H9 (cell line): ENCODE measurements around the gene SEC14L5. TPM values are rescaled to one million over a fixed set of nuclear protein-coding genes. Genes with fewer than 3 reads are reported as not detected.

Source experiments
- DNase-seq: peaks from one replicate; pipeline ENCODE4 v3.0.0-alpha.2; 2017
- H2AFZ ChIP-seq: one replicate; pipeline ENCODE4 v1.6.1; 2013; ENCODE audit warnings: mild to moderate bottlenecking, low read length, control low read depth, moderate library complexity
- H2AK5ac ChIP-seq: 2 replicates; pipeline ENCODE4 v1.6.1; 2013; ENCODE audit warnings: low read length, control low read depth, mixed read lengths; ENCODE audit not compliant: insufficient read length
- H2BK120ac ChIP-seq: one replicate; pipeline ENCODE4 v1.6.1; 2013; ENCODE audit warnings: low read depth, mild to moderate bottlenecking, low read length, control low read depth, inconsistent platforms; ENCODE audit not compliant: poor library complexity, severe bottlenecking
- H2BK12ac ChIP-seq: 2 replicates; pipeline ENCODE4 v1.6.1; 2013; ENCODE audit warnings: low read length, control low read depth, mixed read lengths, low read depth; ENCODE audit not compliant: insufficient read length
- H2BK15ac ChIP-seq: 2 replicates; pipeline ENCODE4 v1.6.1; 2013; ENCODE audit warnings: low read depth, low read length, control low read depth
- H2BK20ac ChIP-seq: one replicate; pipeline ENCODE4 v1.6.1; 2013; ENCODE audit warnings: low read depth, mild to moderate bottlenecking, low read length, control low read depth, inconsistent platforms; ENCODE audit not compliant: poor library complexity, severe bottlenecking
- H2BK5ac ChIP-seq: 2 replicates; pipeline ENCODE4 v1.6.1; 2013; ENCODE audit warnings: low read length, control low read depth, mixed read lengths; ENCODE audit not compliant: insufficient read length
- H3K14ac ChIP-seq: 2 replicates; pipeline ENCODE4 v1.6.1; 2013; ENCODE audit warnings: low read length, control low read depth; ENCODE audit not compliant: insufficient read depth
- H3K18ac ChIP-seq: 2 replicates; pipeline ENCODE4 v1.6.1; 2013; ENCODE audit warnings: low read depth, mild to moderate bottlenecking, mixed read lengths, low read length, control low read depth; ENCODE audit not compliant: insufficient read length
- H3K23ac ChIP-seq: 2 replicates; pipeline ENCODE4 v1.6.1; 2013; ENCODE audit warnings: low read length, control low read depth, mixed read lengths, low read depth; ENCODE audit not compliant: insufficient read length
- H3K23me2 ChIP-seq: 2 replicates; pipeline ENCODE4 v1.6.1; 2013; ENCODE audit warnings: low read depth, mild to moderate bottlenecking, mixed read lengths, low read length, control low read depth; ENCODE audit not compliant: insufficient read length, poor library complexity, severe bottlenecking
- H3K27ac ChIP-seq: 2 replicates; pipeline ENCODE4 v1.5.1; 2013; ENCODE audit warnings: low read length, control low read depth, mixed read lengths, low read depth; ENCODE audit not compliant: insufficient read length
- H3K27me3 ChIP-seq: 2 replicates; pipeline ENCODE4 v1.6.1; 2013; ENCODE audit warnings: low read length, control low read depth, inconsistent platforms; ENCODE audit not compliant: insufficient read depth
- H3K4ac ChIP-seq: 2 replicates; pipeline ENCODE4 v1.6.1; 2013; ENCODE audit warnings: low read depth, mild to moderate bottlenecking, control low read depth, inconsistent platforms, low read length, moderate library complexity
- H3K4me1 ChIP-seq: 2 replicates; pipeline ENCODE4 v1.6.1; 2013; ENCODE audit warnings: low read length, control low read depth, inconsistent platforms; ENCODE audit not compliant: insufficient read depth
- H3K4me2 ChIP-seq: 2 replicates; pipeline ENCODE4 v1.6.1; 2013; ENCODE audit warnings: low read length, control low read depth, mixed read lengths; ENCODE audit not compliant: insufficient read length, insufficient read depth
- H3K56ac ChIP-seq: 2 replicates; pipeline ENCODE4 v1.6.1; 2013; ENCODE audit warnings: low read depth, mild to moderate bottlenecking, mixed read lengths, low read length, control low read depth; ENCODE audit not compliant: insufficient read length
- H3K79me1 ChIP-seq: 2 replicates; pipeline ENCODE4 v1.6.1; 2013; ENCODE audit warnings: low read depth, mild to moderate bottlenecking, moderate library complexity, low read length, control low read depth, inconsistent platforms; ENCODE audit not compliant: insufficient read depth, poor library complexity, severe bottlenecking
- H3K79me2 ChIP-seq: 2 replicates; pipeline ENCODE4 v1.6.1; 2013; ENCODE audit warnings: low read length, control low read depth, inconsistent platforms; ENCODE audit not compliant: insufficient read depth
- H3K9ac ChIP-seq: 2 replicates; pipeline ENCODE4 v1.6.1; 2013; ENCODE audit warnings: low read length, control low read depth, mixed read lengths; ENCODE audit not compliant: insufficient read length; ENCODE audit errors: extremely low read depth
- H3K9me3 ChIP-seq: one replicate; pipeline ENCODE4 v1.6.1; 2013; ENCODE audit warnings: low read depth, low read length, inconsistent platforms; ENCODE audit not compliant: control insufficient read depth
- H3T11ph ChIP-seq: one replicate; pipeline ENCODE4 v1.6.1; 2013; ENCODE audit warnings: mild to moderate bottlenecking, low read length, control low read depth, inconsistent platforms
- H4K20me1 ChIP-seq: one replicate; pipeline ENCODE4 v1.6.1; 2013; ENCODE audit not compliant: control insufficient read depth, insufficient read length, insufficient read depth
- H4K5ac ChIP-seq: 2 replicates; pipeline ENCODE4 v1.6.1; 2013; ENCODE audit warnings: low read depth, mild to moderate bottlenecking, mixed read lengths, low read length, control low read depth; ENCODE audit not compliant: insufficient read length
- H4K8ac ChIP-seq: replicated peaks from 2 replicates; pipeline ENCODE4 v1.6.1; 2013; ENCODE audit warnings: low read length, control low read depth, mixed read lengths, low read depth; ENCODE audit not compliant: insufficient read length
- H4K91ac ChIP-seq: 2 replicates; pipeline ENCODE4 v1.6.1; 2013; ENCODE audit warnings: low read depth, mild to moderate bottlenecking, moderate library complexity, mixed read lengths, low read length, control low read depth; ENCODE audit not compliant: insufficient read length
- H3K27ac Mint-ChIP-seq, 3 experiments: 2 replicates in 2 of 3; 3 replicates in 1 of 3; pipeline ENCODE4 v1.8.0; 2020 to 2021; ENCODE audit warnings: mixed read lengths in 3 of 3, mild to moderate bottlenecking in 1 of 3, moderate library complexity in 1 of 3
- H3K27me3 Mint-ChIP-seq: 2 replicates; pipeline ENCODE4 v1.8.0; 2021; ENCODE audit warnings: low read depth, mild to moderate bottlenecking, moderate library complexity, mixed read lengths
- H3K36me3 Mint-ChIP-seq, 3 experiments: 2 replicates in 2 of 3; 3 replicates in 1 of 3; pipeline ENCODE4 v1.8.0; 2020 to 2021; ENCODE audit warnings: low read depth in 3 of 3, mixed read lengths in 3 of 3; ENCODE audit not compliant: insufficient read depth in 1 of 3
- H3K4me1 Mint-ChIP-seq, 2 experiments: 2 replicates each; pipeline ENCODE4 v1.8.0; 2020; ENCODE audit warnings: mixed read lengths in 2 of 2
- H3K4me3 Mint-ChIP-seq, 2 experiments: 2 replicates in 1 of 2; 3 replicates in 1 of 2; pipeline ENCODE4 v1.8.0; 2020 to 2021; ENCODE audit warnings: mild to moderate bottlenecking in 2 of 2, mixed read lengths in 2 of 2, moderate library complexity in 1 of 2
- H3K9me3 Mint-ChIP-seq, 2 experiments: 2 replicates in 1 of 2; 3 replicates in 1 of 2; pipeline ENCODE4 v1.8.0; 2020; ENCODE audit warnings: mild to moderate bottlenecking in 2 of 2, mixed read lengths in 2 of 2, moderate library complexity in 1 of 2
- WGBS: extraction: QIAGEN DNeasy Blood & Tissue Kit; methylation state at CpG from one replicate; pipeline ENCODE4 v1.1.7; 2013; ENCODE audit warnings: missing lambda C conversion rate, low lambda C conversion rate, mixed read lengths; ENCODE audit not compliant: insufficient read length; ENCODE audit errors: extremely low coverage; 5-methylcytosine and 5-hydroxymethylcytosine counted together
- total RNA-seq: library from RNA; stranded (reverse); gene quantifications from 2 replicates; pipeline ENCODE4 v1.2.1, GENCODE V29; 2021
- TF ChIP-seq, protein P1 (sequence below): fragments of 200-600 bp; sonication (generic); conservative IDR thresholded peaks from 3 replicates; pipeline ENCODE4 v1.8.0; 2021; ENCODE audit warnings: antibody characterized with exemption, mild to moderate bottlenecking

The SEC14L5 gene
- total RNA-seq, 1 experiment from 2014 or later, result 4.1 TPM

DNA sequence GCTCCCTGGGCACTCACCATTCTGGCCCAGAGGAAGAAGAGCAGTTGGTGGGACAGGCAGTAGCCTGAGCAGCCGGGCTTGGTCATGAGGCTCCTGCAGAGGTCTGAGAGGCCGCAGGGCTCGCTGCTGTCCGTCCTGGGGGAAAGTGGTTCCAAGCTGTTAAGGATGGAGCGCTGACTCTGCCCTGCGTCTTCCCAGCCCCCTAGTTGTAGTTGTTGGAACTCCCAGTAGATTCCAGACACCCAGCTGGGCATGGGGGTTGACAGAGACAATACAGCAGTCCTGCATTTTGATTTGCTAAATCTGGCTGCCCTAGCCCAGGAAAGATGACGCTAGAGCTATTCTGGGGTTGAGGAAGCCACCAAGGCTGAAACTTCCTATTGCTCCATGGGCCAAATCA, 100.3 kb downstream of the SEC14L5 start:
- peak overlapping the region; percentile 2 for H3K4me2 ChIP-seq

More for the DNA sequence above, 100.3 kb downstream of the SEC14L5 start:
- Histone ChIP-seq H3K14ac (no peak overlapping the region), H3K79me1 (no peaks in the 10 kb centered on the region), H2AK5ac (no peak overlapping the region), H3K27ac (no peak overlapping the region), H4K91ac (no peak overlapping the region), H2BK12ac (no peak overlapping the region), H4K20me1 (no peaks in the 10 kb centered on the region), H3K27me3 (no peaks in the 10 kb centered on the region), H2BK20ac (no peak overlapping the region), H2BK5ac (no peak overlapping the region), H4K8ac (no peak overlapping the region), H4K5ac (no peak overlapping the region), H3K56ac (no peak overlapping the region), H3K79me2 (no peaks in the 10 kb centered on the region), H3K23me2 (no peaks in the 10 kb centered on the region), H2AFZ (no peak overlapping the region), H2BK120ac (no peak overlapping the region), H3K4me1 (peaks cover 4% of the 10 kb centered on the region; the same call in 1 of the 2 replicates), H3K23ac (no peak overlapping the region), H3K9me3 (no peaks in the 10 kb centered on the region), H3K9ac (no peak overlapping the region), H2BK15ac (no peak overlapping the region), H3K18ac (no peak overlapping the region), H3T11ph (no peak overlapping the region), H3K4ac (no peak overlapping the region)
- peaks cover 31 to 34% of the 10 kb centered on the region in 2 experiments for H3K4me1 Mint-ChIP-seq
- TF ChIP-seq, protein P1, sequence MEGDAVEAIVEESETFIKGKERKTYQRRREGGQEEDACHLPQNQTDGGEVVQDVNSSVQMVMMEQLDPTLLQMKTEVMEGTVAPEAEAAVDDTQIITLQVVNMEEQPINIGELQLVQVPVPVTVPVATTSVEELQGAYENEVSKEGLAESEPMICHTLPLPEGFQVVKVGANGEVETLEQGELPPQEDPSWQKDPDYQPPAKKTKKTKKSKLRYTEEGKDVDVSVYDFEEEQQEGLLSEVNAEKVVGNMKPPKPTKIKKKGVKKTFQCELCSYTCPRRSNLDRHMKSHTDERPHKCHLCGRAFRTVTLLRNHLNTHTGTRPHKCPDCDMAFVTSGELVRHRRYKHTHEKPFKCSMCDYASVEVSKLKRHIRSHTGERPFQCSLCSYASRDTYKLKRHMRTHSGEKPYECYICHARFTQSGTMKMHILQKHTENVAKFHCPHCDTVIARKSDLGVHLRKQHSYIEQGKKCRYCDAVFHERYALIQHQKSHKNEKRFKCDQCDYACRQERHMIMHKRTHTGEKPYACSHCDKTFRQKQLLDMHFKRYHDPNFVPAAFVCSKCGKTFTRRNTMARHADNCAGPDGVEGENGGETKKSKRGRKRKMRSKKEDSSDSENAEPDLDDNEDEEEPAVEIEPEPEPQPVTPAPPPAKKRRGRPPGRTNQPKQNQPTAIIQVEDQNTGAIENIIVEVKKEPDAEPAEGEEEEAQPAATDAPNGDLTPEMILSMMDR, result peak; percentile 73
- H3K4me3 Mint-ChIP-seq, result peak overlapping the region; percentile 26 to 54; a peak in 4 of 5 replicates
- no peaks in the 10 kb centered on the region; the same call in 1 of the 2 replicates for H3K27me3 Mint-ChIP-seq
- peak overlapping the region; percentile 68 to 87 (median 86) for H3K27ac Mint-ChIP-seq
- no peaks in the 10 kb centered on the region; a peak in 1 of 5 replicates for H3K9me3 Mint-ChIP-seq
- DNase-seq, result peak; percentile 92
- WGBS, result no CpG with 5 or more reads among the region's 7 CpGs
- H3K36me3 Mint-ChIP-seq, result no peaks in the 10 kb centered on the region
